Measurements from ENCODE around the gene PCSK1. TPM values are rescaled to one million over a fixed set of nuclear protein-coding genes. Genes with fewer than 3 reads are reported as not detected.

PCSK1 gene
- total and polyA plus RNA-seq, 2 of the 4 experiments (the other 2 are of a cell fraction) = not detected

GRCh38 chr5:96481867-96482266 is 48.8 kb upstream of the PCSK1 start:
- dilution Hi-C loops (cut with HindIII; ENCODE audit: low sequenced_read_pairs, unreplicated experiment) = no loop called here
- no peaks in the 10 kb centered on the region for H4K20me1 ChIP-seq (ENCODE audit: insufficient read depth, low read length)
- no peak for TF ChIP-seq CTCF (conservative IDR thresholded peaks at IDR 0.05; ENCODE audit: low read depth, low read length)
- no peak for TF ChIP-seq CHD1 (IDR thresholded peaks at IDR 0.05; ENCODE audit: low read depth, low read length)
- no peak for TF ChIP-seq MXI1 (IDR thresholded peaks at IDR 0.05; ENCODE audit: borderline replicate concordance, low read depth, low read length)
- no peak for TF ChIP-seq USF2 (IDR thresholded peaks at IDR 0.05; ENCODE audit: low read depth, low read length)
- TF ChIP-seq FOS (IDR thresholded peaks at IDR 0.05; ENCODE audit: low read depth, low read length) = no peak
- TF ChIP-seq RAD21 (IDR thresholded peaks at IDR 0.05; ENCODE audit: low read length) = no peak
- TF ChIP-seq MAFK (IDR thresholded peaks at IDR 0.05; ENCODE audit: low read depth, low read length) = no peak
- TF ChIP-seq RCOR1 (IDR thresholded peaks at IDR 0.05; ENCODE audit: insufficient replicate concordance, low read length) = no peak
- no peak for TF ChIP-seq SMC3 (IDR thresholded peaks at IDR 0.05; ENCODE audit: low read depth, low read length)
- TF ChIP-seq ELK1 (IDR thresholded peaks at IDR 0.05; ENCODE audit: borderline replicate concordance, low read depth, low read length) = no peak
- H2AK5ac ChIP-seq (ENCODE audit: low read depth, low read length) = no peak overlapping the region
- H2BK5ac ChIP-seq (ENCODE audit: low read depth, low read length, poor library complexity, severe bottlenecking) = no peak overlapping the region
- H3K23ac ChIP-seq (ENCODE audit: low read depth, low read length) = no peak overlapping the region
- no peak overlapping the region for H4K91ac ChIP-seq (ENCODE audit: insufficient read depth, low read depth, low read length)
- no peak overlapping the region for H3K4me2 ChIP-seq (ENCODE audit: low read depth, low read length)
- H3K79me1 ChIP-seq (ENCODE audit: low read depth in 1 of 2, low read length in 2 of 2) = no peaks in the 10 kb centered on the region
- POLR2A ChIA-PET (ENCODE audit: unreplicated experiment) = no interaction called here
- no peak overlapping the region for H3K4me3 ChIP-seq (ENCODE audit: insufficient read depth, low read depth, low read length)
- no TSS peak for BruUV-seq (replicated peaks)
- H3K18ac ChIP-seq (ENCODE audit: low read depth, low read length) = no peak overlapping the region
- no peak overlapping the region for H2BK20ac ChIP-seq (ENCODE audit: low read depth, low read length)
- H2BK120ac ChIP-seq (ENCODE audit: low read depth, low read length) = no peak overlapping the region
- no CpG with 5 or more reads among the region's 1 CpG for WGBS, 2 experiments (ENCODE audit: extremely low coverage in 2 of 2, insufficient read length in 1 of 2)
- no peak overlapping the region for H4K8ac ChIP-seq (ENCODE audit: low read depth in 2 of 2, low read length in 2 of 2)
- H4K5ac ChIP-seq (ENCODE audit: low read depth, low read length) = no peak overlapping the region
- in situ Hi-C loops (cut with MboI; ENCODE audit: low sequenced_read_pairs) = no loop called here
- no peak overlapping the region for H3K56ac ChIP-seq (ENCODE audit: extremely low read depth, insufficient read depth, low read length)
- no peak overlapping the region for H3K9ac ChIP-seq (ENCODE audit: low read depth, low read length)
- no peak overlapping the region for H3K14ac ChIP-seq (replicated peaks; ENCODE audit: low read depth, low read length)
- DNase-seq (no peak), ATAC-seq (ENCODE audit: low read depth) (no peak)
- H3K9me3 ChIP-seq (ENCODE audit: control insufficient read depth, insufficient read depth, low read length) = no peaks in the 10 kb centered on the region
- no peak overlapping the region for H2AK9ac ChIP-seq (replicated peaks; ENCODE audit: low read depth, low read length, poor library complexity)
- no peak overlapping the region for H2BK15ac ChIP-seq (ENCODE audit: low read depth, low read length)
- no peak overlapping the region for H3K27ac ChIP-seq (ENCODE audit: insufficient read depth, low read length)
- CTCF ChIA-PET = no interaction called here
- no peak overlapping the region for H2AFZ ChIP-seq (replicated peaks; ENCODE audit: low read length, poor library complexity)
- no peaks in the 10 kb centered on the region for H3K4me1 ChIP-seq (ENCODE audit: control insufficient read depth, insufficient read depth, low read length)
- H3K36me3 ChIP-seq (ENCODE audit: control insufficient read depth, insufficient read depth, low read length) = no peaks in the 10 kb centered on the region
- intact Hi-C loops (cut with micrococcal nuclease) = no loop called here
- no peak overlapping the region for H3K4ac ChIP-seq (ENCODE audit: low read depth, low read length)
- no peaks in the 10 kb centered on the region for H3K9me1 ChIP-seq (ENCODE audit: insufficient read depth, low read length)
- peaks cover 2% of the 10 kb centered on the region for H3K27me3 ChIP-seq (ENCODE audit: control insufficient read depth, insufficient read depth, low read length)
